T-helper 1 cell (primary cell): ENCODE data around the gene PRDM10.
A peak's percentile ranks its signal among the peaks of the same experiment; 100 is the strongest.
"Not testable (repeated sequence)": the region's sequence is repeated elsewhere in the genome, so short reads cannot be mapped to it uniquely, and the experiment has no call there.

ENCODE experiments used
- DNase-seq, 5 donors: peaks; one replicate each; pipeline ENCODE4 v3.0.0-alpha.2; 2012 to 2020
- total RNA-seq, 4 donors: gene quantifications; one replicate each; lab custom pipeline; 2026; lab: John Stamatoyannopoulos, UW

The PRDM10 gene, protein sequence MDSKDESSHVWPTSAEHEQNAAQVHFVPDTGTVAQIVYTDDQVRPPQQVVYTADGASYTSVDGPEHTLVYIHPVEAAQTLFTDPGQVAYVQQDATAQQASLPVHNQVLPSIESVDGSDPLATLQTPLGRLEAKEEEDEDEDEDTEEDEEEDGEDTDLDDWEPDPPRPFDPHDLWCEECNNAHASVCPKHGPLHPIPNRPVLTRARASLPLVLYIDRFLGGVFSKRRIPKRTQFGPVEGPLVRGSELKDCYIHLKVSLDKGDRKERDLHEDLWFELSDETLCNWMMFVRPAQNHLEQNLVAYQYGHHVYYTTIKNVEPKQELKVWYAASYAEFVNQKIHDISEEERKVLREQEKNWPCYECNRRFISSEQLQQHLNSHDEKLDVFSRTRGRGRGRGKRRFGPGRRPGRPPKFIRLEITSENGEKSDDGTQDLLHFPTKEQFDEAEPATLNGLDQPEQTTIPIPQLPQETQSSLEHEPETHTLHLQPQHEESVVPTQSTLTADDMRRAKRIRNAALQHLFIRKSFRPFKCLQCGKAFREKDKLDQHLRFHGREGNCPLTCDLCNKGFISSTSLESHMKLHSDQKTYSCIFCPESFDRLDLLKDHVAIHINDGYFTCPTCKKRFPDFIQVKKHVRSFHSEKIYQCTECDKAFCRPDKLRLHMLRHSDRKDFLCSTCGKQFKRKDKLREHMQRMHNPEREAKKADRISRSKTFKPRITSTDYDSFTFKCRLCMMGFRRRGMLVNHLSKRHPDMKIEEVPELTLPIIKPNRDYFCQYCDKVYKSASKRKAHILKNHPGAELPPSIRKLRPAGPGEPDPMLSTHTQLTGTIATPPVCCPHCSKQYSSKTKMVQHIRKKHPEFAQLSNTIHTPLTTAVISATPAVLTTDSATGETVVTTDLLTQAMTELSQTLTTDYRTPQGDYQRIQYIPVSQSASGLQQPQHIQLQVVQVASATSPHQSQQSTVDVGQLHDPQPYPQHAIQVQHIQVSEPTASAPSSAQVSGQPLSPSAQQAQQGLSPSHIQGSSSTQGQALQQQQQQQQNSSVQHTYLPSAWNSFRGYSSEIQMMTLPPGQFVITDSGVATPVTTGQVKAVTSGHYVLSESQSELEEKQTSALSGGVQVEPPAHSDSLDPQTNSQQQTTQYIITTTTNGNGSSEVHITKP
- 15.6 to 24.4 (median 20.1) reads per million in 4 donors for total RNA-seq

DNA sequence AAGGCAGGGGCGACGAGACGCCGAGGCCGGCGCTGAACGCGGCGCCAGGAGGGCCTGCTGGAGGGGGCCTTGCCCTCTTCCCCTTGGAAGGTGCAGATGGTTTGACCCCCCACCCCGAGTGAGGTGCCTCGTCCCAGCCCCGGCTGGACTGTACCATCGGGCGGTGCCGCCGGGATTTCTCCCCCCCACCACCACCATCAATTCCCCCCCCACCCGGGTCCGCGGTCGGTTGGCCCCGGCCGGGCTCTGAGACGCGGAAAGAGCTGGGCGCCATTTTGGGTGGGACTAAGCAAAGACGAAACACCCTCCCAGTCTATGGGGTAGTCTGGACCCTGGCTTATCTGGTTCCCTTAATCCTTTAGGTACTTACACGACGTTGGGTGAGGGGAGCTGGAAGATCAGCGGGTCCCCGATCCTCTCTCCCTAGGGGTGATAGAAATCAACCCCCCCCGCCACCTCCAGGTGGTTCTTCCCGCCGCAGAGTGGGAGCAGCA lies at the start of gene PRDM10:
PRDM10 (minus strand) TSS at position 484 of the 494 bp plus-strand sequence. CDS start 41,871 bp downstream, outside the sequence.
- peak; percentile 87 to 92 (median 88) for DNase-seq

DNA sequence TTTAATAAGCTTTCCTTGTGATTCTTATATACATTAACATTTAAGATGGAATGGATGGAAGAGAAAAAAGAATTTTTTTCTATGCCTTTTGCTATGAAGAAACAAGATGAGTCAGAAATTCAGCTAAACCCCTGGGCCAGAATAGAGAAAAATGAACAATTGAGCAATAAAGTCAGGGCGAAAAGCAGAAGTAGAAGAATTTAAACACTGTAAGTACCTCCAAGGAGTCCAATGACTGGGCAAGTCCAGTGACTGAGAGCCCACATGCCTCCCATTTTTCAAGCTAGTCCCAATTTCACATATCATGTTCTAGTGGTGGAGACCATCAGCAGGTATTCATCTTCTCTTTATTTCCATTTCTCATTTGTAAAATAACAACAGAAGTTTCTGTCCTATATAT lies 48.4 kb upstream of the PRDM10 start:
- no peak for DNase-seq

DNA sequence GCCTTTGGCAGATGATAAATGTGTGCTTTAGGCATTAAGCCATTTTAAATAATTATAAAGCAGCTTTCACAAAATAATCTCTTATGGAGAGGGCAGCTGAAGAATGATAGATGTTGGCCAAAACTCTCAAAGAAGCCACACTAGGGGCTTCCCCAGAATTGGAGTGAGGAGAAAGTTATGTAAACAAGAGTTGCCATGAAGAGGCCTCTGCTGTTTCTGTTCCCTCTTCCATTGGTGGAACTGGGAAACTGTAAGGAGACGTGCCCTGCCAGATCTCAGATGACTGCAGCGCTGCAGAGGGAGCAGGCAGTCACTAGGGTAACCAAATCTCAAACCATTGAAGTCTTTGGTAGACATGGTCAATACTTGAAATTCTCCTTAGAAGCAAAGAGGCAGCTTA lies 47.6 kb upstream of the PRDM10 start:
- no peak for DNase-seq

DNA sequence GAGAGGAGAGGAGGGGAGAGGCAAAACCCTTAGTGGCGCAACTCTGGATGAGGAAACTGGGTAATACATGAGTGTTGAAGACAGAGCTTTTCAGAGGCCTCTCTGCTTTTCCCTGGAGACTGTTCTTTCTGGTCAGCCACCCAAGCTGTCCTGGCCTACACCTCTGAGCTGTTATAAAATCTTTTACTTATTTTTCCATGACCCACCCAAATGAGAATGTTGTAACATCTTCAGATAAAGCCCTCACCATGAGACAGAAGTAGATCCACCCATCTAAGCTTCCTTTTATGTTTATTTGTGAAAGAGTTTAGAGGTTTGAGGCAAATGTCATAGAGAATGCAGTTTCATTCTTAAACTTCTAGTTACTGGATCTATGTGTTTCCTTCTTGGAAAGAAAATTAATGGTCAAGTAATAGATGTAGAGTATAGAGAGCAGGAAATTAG lies 46.7 kb upstream of the PRDM10 start:
- no peak for DNase-seq

DNA sequence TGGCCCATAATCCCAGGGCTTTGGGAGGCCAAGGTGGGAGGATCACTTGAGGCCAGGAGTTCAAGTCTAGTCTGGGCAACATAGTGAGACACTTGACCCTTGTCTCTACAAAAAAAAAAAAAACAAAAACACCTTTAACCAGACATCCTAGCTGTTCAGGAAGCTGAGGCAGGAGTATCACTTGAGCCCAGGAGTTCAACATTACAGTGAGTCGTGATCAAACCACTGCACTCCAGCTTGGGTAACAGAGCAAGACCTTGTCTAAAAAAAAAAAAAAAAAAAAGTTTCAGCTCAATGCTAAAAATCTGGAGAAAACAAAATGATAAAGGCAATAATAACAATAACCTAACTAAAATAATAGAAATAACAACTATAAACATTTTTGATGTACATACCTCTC lies 44.5 kb upstream of the PRDM10 start:
- no peak for DNase-seq

DNA sequence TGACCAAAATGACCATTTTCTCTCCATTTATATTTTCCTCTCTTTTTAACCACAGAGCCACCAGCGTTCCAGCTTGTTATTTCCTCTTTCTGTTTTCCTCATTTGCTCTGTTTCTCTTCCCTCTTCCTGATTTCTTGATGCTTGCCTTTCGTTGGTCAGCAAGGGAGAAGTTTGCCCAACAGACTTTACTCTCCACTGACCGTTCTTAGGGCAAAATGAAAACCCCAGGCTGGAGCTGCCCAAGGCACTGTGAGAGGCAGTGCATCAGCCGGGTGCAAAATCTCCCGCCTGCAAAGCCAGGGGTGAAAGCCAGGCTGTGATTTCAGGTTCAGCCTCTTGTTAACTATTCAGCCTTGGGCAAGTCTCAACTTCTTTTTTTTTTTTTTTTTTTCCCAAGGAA lies 40.9 kb upstream of the PRDM10 start:
- DNase-seq = no peak

DNA sequence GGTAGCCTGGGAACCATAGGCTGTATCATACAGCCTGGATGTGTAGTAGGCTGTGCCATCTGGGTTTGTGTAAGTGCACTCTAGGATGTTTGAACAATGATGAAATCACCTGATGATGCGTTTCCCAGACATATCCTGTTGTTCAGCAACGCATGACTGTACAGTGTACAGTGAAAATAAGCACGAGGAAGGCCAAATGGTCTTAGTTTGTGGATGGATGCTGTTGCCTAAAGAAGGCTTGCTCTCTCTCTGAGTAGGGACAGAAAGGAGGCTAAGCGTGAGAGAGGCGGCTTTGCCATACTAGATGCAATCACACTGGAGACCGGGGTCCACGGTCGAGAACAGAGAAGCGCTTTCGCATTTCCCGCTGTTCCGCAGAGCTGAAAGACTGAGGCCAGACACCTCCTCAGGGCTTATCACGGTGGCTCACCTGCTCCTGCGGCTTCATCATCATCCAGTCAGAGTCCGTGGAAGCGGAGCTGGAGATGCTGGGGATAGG lies 39.5 kb upstream of the PRDM10 start:
- no peak for DNase-seq

DNA sequence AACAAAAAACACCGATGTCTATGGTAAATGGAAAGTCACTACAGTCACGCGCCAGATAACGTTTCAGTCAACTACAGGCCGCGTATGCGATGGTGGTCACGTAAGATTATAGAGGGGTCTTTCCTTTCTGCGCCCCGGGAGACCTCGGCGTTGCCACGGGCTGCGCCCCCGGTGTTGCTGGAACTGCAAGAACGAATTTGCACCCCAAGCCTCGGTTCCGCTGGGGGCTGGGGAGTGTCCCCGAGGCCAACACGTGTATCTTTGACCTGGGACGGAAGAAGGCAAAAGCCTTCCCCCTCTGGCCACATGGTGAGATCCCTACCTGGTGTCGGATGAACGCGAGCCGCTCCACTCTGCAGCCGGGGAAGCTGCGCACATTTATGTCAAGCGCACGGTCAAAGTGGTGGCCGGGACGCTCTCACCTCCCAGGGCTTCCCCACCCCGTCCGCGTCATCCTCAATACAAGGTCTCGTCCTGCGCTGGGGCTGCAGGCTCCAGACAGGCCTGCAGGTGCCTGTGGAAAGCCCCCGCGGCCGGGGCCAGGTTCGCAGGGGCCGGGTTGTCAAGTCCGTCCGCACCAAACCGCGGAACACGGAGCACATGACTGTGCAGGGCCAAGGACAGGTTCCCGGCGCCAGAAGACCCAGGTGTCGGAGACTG lies 37.8 kb upstream of the PRDM10 start:
- DNase-seq = no peak

DNA sequence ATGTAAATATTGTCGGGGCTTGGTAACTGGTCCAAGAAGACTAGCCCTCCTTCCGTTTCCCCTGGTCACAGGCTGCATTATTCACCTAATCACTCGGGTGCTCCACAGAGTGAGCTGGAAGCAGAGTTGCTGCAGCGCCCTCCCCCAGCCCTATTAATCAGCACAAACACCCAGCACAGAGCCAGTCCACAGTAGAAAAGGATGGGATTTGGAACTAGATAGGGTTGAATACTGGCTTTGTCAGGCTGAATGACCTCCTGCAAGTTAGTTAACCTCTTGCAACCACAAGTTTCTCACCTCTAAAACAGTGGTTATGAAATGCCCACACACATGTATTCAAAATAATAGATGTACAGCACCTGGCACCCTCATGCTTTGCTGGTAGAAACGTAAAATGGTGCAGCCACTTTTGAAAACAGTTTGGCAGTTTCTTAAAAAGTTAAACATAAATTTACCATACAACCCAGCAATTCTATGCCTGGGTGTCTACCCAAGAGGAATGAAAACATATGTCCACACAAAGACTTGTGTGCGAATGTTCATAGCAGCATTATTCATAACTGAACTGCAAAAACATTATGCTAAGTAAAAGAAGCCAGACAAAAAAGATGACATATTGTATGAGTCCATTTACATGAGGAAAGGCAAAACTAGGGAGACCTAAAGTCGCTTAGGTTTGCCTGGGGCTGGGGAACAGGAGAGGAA lies 35.4 kb upstream of the PRDM10 start:
- DNase-seq = no peak

DNA sequence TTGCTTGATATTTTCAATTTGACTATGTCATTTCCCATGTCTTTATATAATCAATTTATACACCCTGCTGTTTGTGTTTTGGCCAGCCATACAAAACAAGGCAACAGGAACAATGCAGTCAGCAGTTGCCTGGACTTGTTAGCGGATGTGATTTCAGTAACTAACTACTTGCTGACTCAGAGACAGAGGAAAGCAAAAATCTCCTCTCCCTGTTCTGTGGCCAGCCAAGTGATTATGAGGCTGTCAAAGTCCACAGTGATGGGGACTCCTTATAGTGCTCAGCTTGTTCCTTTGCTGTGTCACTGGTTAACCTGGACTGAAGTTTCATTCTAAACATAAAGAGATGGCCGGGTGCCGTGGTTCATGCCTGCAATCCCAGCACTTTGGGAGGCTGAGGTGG lies 34.4 kb upstream of the PRDM10 start:
- no peak for DNase-seq

DNA sequence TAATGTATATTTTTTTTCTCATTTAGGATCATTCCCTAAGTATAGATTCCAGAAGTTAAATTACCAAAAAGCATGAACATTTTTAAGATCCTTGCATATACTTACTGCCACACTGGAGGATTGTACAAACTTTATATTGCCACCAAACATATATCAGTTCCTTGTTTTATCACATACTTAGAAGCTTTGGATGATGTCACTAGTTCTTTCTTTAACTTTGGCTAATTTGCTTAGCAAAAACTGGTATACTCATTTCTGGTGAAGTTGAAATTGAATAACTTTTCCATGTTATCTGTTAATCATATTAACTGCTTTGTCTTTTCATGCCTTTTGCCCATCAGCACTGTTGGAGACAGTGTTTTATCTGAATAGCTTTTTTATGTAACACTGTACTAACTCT lies 31.6 kb upstream of the PRDM10 start:
- DNase-seq = no peak

DNA sequence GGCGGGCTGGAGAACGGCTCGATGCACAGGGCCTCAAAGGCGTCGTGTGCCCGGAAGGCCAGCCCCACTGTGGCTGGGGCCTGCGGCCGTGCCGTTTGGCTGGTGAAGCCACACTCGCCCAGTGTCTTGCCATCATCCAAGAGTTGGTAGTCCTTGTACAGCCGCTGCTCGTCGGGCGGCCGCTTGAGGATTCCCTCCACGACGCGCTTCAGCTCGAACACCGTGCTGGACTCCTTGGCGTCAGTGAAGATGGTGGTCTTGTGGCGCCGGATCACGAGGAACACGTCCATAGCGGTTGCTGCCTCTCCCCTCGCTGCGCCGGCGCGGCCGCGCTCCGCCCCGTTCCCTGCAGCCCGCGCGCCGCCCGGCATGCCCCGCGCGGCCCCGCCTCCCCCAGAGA lies 30.3 kb upstream of the PRDM10 start:
- DNase-seq = no peak

DNA sequence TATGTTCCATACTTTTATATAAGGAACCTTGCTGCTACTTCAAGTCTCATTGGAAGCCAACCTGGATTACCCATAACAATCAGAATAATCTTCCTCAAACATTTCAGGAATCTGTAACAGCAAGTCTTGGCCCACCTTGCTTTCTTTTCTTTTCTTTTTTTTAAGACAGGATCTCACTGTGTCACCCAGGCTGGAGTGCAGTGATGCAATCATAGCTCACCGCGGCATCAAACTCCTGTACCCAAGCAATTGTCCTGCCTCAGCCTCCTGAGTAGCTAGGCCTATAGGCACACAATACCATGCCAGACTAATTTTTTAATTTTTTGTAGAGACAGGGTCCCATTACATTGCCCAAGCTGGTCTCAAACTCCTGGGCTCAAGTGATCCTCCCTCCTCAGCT lies 29.3 kb upstream of the PRDM10 start:
- no peak for DNase-seq

DNA sequence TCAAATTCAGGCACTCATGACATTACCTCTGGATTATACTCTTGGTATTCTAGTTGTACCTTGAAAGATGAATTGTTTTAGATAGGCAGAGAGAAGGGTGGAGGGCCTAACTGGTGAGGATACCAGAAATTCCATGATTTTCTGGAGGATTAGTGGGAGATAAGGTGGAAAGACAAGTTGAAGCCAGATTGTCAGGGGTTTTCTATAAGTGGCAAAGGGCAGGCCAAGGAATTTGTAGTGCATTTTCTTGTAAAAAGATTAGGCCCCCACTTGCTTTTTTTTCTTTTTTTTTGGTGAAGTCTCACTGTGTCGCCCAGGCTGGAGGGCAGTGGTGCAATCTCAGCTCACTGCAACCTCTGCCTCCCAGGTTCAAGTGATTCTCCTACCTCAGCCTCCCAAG lies 28.4 kb upstream of the PRDM10 start:
- no peak for DNase-seq

DNA sequence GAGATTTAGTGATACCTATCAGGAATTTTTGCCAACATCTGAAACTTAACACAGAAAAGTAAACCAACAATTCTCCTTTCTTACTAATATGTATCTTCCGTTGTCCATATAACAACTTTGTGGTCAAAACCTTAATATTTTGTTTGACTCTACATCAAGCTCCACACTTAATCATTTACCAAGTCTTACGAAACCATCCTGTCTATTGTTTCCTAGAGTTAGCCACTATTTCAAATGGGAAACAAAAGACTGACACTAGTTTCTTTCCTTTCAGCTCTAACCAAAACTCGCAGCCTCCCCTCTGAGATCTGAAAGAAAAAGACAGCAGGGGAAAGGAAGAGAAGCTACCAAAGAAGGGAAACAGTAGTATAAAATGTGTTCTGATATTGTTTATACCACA lies 26.5 kb upstream of the PRDM10 start:
- DNase-seq = no peak

DNA sequence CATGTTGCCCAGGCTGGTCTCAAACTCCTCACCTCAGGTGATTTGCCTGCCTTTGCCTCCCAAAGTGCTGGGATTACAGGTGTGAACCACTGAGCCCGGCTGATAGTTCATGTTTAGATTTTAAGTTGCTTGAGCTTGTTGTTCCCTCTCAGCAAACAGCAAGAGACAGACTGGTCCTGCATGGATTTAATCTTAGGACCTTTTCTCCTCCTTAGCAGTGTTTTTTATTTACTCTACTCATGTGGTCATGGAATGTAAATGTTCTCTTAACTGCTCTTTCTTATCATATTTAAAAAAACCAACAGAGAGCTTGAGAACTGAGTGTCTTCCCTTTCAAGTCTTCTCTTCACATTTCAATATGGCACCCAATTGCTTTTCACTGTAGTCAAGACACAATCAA lies 22.7 kb upstream of the PRDM10 start:
- no peak for DNase-seq

DNA sequence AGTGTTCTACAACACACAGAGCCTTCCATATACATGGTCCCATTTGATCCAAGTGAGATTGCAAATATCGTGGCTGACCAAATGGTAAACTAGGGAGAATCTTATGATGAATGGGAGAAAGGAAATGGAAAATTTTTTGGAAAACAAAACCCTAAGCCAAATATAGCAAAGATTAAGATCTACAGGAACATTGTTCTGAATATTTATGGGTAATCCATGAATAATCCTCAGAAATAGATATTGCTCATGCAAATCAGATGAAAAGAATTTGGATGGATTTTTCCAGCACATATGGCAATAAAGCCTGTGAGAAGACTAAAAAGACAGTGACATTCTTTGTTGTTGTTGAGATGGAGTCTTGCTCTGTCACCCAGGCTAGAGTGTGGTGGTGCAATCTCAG lies 21.7 kb upstream of the PRDM10 start:
- no peak for DNase-seq

DNA sequence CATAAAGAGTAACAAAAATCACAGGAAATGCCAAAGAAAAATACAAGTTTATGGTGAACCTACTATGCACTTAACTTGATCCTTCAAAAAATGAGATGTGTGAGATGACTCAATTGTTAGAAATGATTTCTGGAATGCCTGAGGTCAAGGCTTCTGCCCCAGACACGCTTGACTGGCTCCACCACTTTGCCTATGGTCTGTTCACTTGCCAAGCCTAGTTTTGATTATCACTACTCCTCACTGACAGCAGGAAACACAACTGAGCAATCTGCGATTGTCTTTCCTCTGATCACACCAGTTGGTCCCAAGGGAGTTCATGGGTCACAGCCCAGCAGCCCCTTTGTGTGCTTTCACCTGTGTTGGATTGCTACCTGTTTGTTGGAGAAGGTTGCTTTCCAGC lies 20.6 kb upstream of the PRDM10 start:
- no peak for DNase-seq

DNA sequence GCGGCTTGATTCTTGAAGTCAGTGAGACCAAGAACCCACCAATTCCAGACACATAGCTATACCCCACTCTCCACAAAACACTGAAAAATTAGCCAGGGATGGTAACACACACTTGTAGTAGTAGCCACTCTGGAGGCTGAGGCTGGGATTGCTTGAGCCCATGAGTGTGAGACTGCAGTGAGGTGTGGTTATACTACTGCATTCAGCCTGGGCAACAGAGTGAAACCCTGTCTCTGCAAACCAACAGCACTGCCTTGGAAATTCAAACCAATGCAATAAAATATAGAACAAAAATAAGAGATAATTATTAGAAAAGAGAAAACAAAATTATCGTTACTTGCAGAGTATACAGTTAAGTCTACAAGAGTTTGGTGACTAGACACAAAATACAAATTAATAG lies 20.2 kb upstream of the PRDM10 start:
- DNase-seq = no peak

DNA sequence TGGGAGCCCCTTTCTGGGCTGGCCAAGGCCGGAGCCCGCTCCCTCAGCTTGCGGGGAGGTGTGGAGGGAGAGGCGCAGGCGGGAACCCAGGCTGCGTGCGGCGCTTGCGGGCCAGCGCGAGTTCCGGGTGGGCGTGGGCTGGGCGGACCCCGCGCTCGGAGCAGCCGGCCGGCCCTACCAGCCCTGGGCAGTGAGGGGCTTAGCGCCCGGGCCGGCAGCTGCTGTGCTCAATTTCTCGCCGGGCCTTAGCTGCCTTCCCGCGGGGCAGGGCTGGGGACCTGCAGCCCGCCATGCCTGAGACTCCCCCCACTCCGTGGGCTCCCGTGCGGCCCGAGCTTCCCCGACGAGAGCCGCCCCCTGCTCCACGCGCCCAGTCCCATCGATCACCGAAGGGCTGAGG lies 19.0 kb upstream of the PRDM10 start:
- DNase-seq = not testable (repeated sequence)

DNA sequence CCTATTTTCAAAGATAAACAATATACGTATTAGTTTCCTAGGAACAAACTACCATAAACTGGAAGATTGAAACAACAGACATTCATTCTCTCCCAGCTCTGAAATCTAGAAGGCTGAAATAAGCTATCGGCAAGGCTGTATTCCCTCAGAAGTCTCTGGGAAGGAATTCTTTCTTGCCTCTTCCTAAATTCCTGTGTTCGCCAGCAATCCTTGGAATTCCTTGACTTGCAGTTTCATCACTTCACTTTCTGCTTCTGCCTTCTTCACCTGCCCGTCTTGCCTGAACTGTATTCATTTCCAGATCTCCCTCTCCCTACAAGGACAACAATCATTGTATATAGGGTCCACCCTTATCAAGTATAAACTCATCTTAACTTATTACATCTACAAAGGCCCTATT lies 17.7 kb upstream of the PRDM10 start:
- DNase-seq = no peak

DNA sequence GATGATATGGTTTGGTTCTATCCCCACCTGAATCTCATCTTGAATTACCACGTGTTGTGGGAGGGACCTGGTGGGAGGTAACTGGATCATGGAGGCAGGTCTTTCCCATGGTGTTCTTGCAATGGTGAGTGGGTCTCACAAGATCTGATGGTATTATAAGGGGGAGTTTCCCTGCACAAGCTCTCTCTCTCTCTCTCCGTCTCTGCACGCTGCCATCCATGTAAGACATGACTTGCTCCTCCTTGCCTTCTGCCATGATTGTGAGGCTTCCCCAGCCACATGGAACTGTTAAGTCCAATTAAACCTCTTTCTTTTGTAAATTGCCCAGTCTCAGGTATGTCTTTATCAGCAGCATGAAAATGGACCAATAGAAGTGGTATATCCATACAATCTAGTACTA lies 13.2 kb upstream of the PRDM10 start:
- DNase-seq = not testable (repeated sequence)
